ENCODE measurements around the gene MYMK.

The MYMK gene

GRCh38 chr9:133517711-133518110 is 7.0 kb downstream of the MYMK start:
- Mint-ChIP-seq H3K36me3 (ENCODE audit: insufficient read depth) (no peaks in the 10 kb centered on the region), H3K9me3 (no peaks in the 10 kb centered on the region), H3K27me3 (peaks cover 12% of the 10 kb centered on the region), H3K27ac (ENCODE audit: low read depth) (no peak overlapping the region), H3K4me1 (no peaks in the 10 kb centered on the region), H3K4me3 (no peak overlapping the region)
- DNase-seq (ENCODE audit: low spot score in 2 of 2), result no peak
- no peak for ATAC-seq (replicated peaks; ENCODE audit: extremely low read depth, poor library complexity, severe bottlenecking)

GRCh38 chr9:133516961-133517350 is 7.8 kb downstream of the MYMK start:
- Mint-ChIP-seq H3K4me3 (no peak overlapping the region), H3K27ac (ENCODE audit: low read depth) (no peak overlapping the region), H3K9me3 (no peaks in the 10 kb centered on the region), H3K4me1 (no peaks in the 10 kb centered on the region), H3K36me3 (ENCODE audit: insufficient read depth) (no peaks in the 10 kb centered on the region), H3K27me3 (peaks cover 12% of the 10 kb centered on the region)
- ATAC-seq (replicated peaks; ENCODE audit: extremely low read depth, poor library complexity, severe bottlenecking), result no peak
- DNase-seq (ENCODE audit: low spot score in 2 of 2), result no peak

GRCh38 chr9:133516256-133516960 is 8.4 kb downstream of the MYMK start:
- H3K36me3 Mint-ChIP-seq (ENCODE audit: insufficient read depth), result no peaks in the 10 kb centered on the region
- H3K27ac Mint-ChIP-seq (ENCODE audit: low read depth), result no peak overlapping the region
- ATAC-seq (replicated peaks; ENCODE audit: extremely low read depth, poor library complexity, severe bottlenecking), result no peak

GRCh38 chr9:133515615-133516255 is 9.0 kb downstream of the MYMK start:
- Mint-ChIP-seq H3K4me1 (no peaks in the 10 kb centered on the region), H3K36me3 (ENCODE audit: insufficient read depth) (no peaks in the 10 kb centered on the region), H3K27ac (ENCODE audit: low read depth) (no peak overlapping the region), H3K27me3 (peaks cover 12% of the 10 kb centered on the region), H3K9me3 (no peaks in the 10 kb centered on the region), H3K4me3 (no peak overlapping the region)
- ATAC-seq (replicated peaks; ENCODE audit: extremely low read depth, poor library complexity, severe bottlenecking), result no peak
- no peak for DNase-seq (ENCODE audit: low spot score in 2 of 2)

More at GRCh38 chr9:133516256-133516960, 8.4 kb downstream of the MYMK start:
- H3K27me3 Mint-ChIP-seq, result peaks cover 12% of the 10 kb centered on the region
- H3K4me3 Mint-ChIP-seq, result no peak overlapping the region
- H3K9me3 Mint-ChIP-seq, result no peaks in the 10 kb centered on the region
- no peak for DNase-seq (ENCODE audit: low spot score in 2 of 2)
- H3K4me1 Mint-ChIP-seq, result no peaks in the 10 kb centered on the region

GRCh38 chr9:133515240-133515610 is 9.5 kb downstream of the MYMK start:
- Mint-ChIP-seq H3K27me3 (peaks cover 12% of the 10 kb centered on the region), H3K27ac (ENCODE audit: low read depth) (no peak overlapping the region), H3K36me3 (ENCODE audit: insufficient read depth) (no peaks in the 10 kb centered on the region), H3K9me3 (no peaks in the 10 kb centered on the region), H3K4me3 (no peak overlapping the region), H3K4me1 (no peaks in the 10 kb centered on the region)
- ATAC-seq (replicated peaks; ENCODE audit: extremely low read depth, poor library complexity, severe bottlenecking), result no peak
- DNase-seq (ENCODE audit: low spot score in 2 of 2), result no peak

- Mint-ChIP-seq H3K4me1 (no peaks in the 10 kb centered on the region), H3K9me3 (no peaks in the 10 kb centered on the region), H3K27ac (ENCODE audit: low read depth) (no peak overlapping the region), H3K27me3 (peaks cover 12% of the 10 kb centered on the region), H3K4me3 (no peak overlapping the region), H3K36me3 (ENCODE audit: insufficient read depth) (no peaks in the 10 kb centered on the region)
- ATAC-seq (replicated peaks; ENCODE audit: extremely low read depth, poor library complexity, severe bottlenecking) (no peak), DNase-seq (ENCODE audit: low spot score in 2 of 2) (no peak)
Measured at GRCh38 chr9:133514460-133515239, 10.1 kb downstream of the MYMK start.

- H3K4me3 Mint-ChIP-seq, result no peak overlapping the region
- H3K4me1 Mint-ChIP-seq, result no peaks in the 10 kb centered on the region
- H3K9me3 Mint-ChIP-seq, result no peaks in the 10 kb centered on the region
- ATAC-seq (replicated peaks; ENCODE audit: extremely low read depth, poor library complexity, severe bottlenecking), result no peak
- H3K36me3 Mint-ChIP-seq (ENCODE audit: insufficient read depth), result no peaks in the 10 kb centered on the region
- H3K27me3 Mint-ChIP-seq, result peaks cover 6% of the 10 kb centered on the region
- H3K27ac Mint-ChIP-seq (ENCODE audit: low read depth), result no peak overlapping the region
- DNase-seq (ENCODE audit: low spot score in 2 of 2), result no peak
Measured at GRCh38 chr9:133513214-133514100, 11.3 kb downstream of the MYMK start.

- no peak for DNase-seq (ENCODE audit: low spot score in 2 of 2)
- no peak overlapping the region for H3K4me3 Mint-ChIP-seq
- no peak for ATAC-seq (replicated peaks; ENCODE audit: extremely low read depth, poor library complexity, severe bottlenecking)
Measured at GRCh38 chr9:133512253-133513213, 12.2 kb downstream of the MYMK start.

GRCh38 chr9:133511607-133512006 is 13.2 kb downstream of the MYMK start:
- H3K27me3 Mint-ChIP-seq, result no peaks in the 10 kb centered on the region
- no peak overlapping the region for H3K4me3 Mint-ChIP-seq
- DNase-seq (ENCODE audit: low spot score in 2 of 2), result no peak
- H3K36me3 Mint-ChIP-seq (ENCODE audit: insufficient read depth), result no peaks in the 10 kb centered on the region
- no peak for ATAC-seq (replicated peaks; ENCODE audit: extremely low read depth, poor library complexity, severe bottlenecking)
- H3K27ac Mint-ChIP-seq (ENCODE audit: low read depth), result no peak overlapping the region
- no peaks in the 10 kb centered on the region for H3K9me3 Mint-ChIP-seq
- H3K4me1 Mint-ChIP-seq, result no peaks in the 10 kb centered on the region

More at GRCh38 chr9:133512253-133513213, 12.2 kb downstream of the MYMK start:
- Mint-ChIP-seq H3K4me1 (no peaks in the 10 kb centered on the region), H3K27ac (ENCODE audit: low read depth) (no peak overlapping the region), H3K27me3 (no peaks in the 10 kb centered on the region), H3K36me3 (ENCODE audit: insufficient read depth) (no peaks in the 10 kb centered on the region), H3K9me3 (no peaks in the 10 kb centered on the region)

GRCh38 chr9:133510926-133511505 is 13.7 kb downstream of the MYMK start:
- H3K4me3 Mint-ChIP-seq, result no peak overlapping the region
- H3K9me3 Mint-ChIP-seq, result no peaks in the 10 kb centered on the region
- no peak overlapping the region for H3K27ac Mint-ChIP-seq (ENCODE audit: low read depth)
- no peaks in the 10 kb centered on the region for H3K36me3 Mint-ChIP-seq (ENCODE audit: insufficient read depth)
- H3K27me3 Mint-ChIP-seq, result no peaks in the 10 kb centered on the region
- ATAC-seq (replicated peaks; ENCODE audit: extremely low read depth, poor library complexity, severe bottlenecking), result no peak
- no peak for DNase-seq (ENCODE audit: low spot score in 2 of 2)
- no peaks in the 10 kb centered on the region for H3K4me1 Mint-ChIP-seq
